ENCODE results near the gene SPTBN1.

Gene SPTBN1

DNA sequence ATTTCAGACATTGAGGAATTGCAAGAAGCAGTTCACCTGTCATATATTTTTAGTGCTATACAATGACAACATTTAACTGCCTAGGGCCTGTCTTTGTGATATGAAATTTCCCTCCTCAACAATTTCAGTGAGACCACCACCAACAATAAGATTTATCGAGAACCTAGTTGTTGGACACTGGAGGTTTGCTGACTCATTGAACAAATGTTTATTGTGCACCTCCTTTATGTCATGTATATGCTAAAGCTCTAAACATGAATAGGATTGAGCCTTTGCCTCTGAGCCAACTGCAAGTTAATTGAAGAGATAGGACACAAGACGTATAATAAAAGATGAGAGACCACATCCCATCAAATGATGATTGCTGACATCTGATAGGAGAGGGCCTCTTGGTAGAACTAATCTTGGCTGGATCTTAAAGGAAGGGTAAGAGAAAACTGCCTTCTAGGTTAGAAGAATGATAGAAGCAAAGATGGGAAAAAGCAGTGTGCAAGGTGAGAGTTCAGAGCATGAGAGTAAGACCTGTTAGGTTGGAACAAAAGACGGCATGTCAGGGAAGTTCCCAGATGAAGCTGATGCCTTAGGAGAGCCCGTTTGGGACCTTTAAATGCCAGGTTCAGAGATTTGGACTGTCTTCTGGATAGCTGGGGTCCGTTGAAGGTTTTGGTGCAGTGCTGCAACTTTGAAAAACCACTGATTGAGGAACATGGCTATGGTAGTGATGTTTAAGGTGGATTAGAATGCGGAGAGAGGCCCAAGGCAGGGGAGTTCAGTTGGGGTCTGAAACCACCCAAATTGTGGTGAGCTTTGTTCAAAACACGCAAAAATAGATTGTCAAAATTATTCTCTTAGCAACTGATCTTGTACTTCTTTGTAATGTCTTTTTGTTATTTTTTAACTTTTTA is 134.3 kb downstream of the SPTBN1 start:
- H3K36me3 ChIP-seq (ENCODE audit: control insufficient read depth, insufficient read depth, low read length): peaks cover 26% of the 10 kb centered on the region
- WGBS, 2 experiments (ENCODE audit: insufficient coverage in 2 of 2): 94 to 98% methylated on average over 4 of the region's 7 CpGs
- no peak overlapping the region for H3K4me3 ChIP-seq (ENCODE audit: extremely low read depth, insufficient read depth, low read length, poor library complexity, severe bottlenecking)
- peak overlapping the region; percentile 87 for H3K27ac ChIP-seq (ENCODE audit: low read depth, low read length, severe bottlenecking)
- no peaks in the 10 kb centered on the region for H3K9me3 ChIP-seq (ENCODE audit: control insufficient read depth, low read length)
- H3K4me1 ChIP-seq (ENCODE audit: control insufficient read depth, insufficient read depth, low read length, poor library complexity, severe bottlenecking): peaks cover 39% of the 10 kb centered on the region

DNA sequence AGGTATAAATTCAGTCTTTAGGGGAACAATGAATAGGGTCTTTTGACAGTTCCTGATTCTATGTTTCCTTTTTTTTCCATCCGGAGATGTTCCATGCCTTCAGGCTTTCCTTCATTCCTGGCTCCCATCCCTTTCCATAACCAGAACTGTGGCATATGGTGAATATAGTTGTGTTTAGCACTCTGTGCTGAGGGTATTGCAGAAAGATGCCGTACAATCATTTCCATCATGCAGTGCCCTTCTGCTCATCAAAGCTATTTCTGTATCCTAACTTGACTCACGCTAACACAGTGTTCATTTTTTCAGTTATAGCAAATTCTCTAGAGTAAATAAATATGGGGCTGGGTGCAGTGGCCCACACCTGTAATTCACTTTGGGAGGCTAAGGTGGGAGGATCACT is 135.4 kb downstream of the SPTBN1 start:
- no CpG with 5 or more reads among the region's 3 CpGs for WGBS, 2 experiments (ENCODE audit: insufficient coverage in 2 of 2)
- no peak overlapping the region for H3K4me3 ChIP-seq (ENCODE audit: extremely low read depth, insufficient read depth, low read length, poor library complexity, severe bottlenecking)
- H3K36me3 ChIP-seq (ENCODE audit: control insufficient read depth, insufficient read depth, low read length): peaks cover 33% of the 10 kb centered on the region
- H3K4me1 ChIP-seq (ENCODE audit: control insufficient read depth, insufficient read depth, low read length, poor library complexity, severe bottlenecking): peaks cover 36% of the 10 kb centered on the region
- no peak overlapping the region for H3K27ac ChIP-seq (ENCODE audit: low read depth, low read length, severe bottlenecking)
- no peaks in the 10 kb centered on the region for H3K9me3 ChIP-seq (ENCODE audit: control insufficient read depth, low read length)

DNA sequence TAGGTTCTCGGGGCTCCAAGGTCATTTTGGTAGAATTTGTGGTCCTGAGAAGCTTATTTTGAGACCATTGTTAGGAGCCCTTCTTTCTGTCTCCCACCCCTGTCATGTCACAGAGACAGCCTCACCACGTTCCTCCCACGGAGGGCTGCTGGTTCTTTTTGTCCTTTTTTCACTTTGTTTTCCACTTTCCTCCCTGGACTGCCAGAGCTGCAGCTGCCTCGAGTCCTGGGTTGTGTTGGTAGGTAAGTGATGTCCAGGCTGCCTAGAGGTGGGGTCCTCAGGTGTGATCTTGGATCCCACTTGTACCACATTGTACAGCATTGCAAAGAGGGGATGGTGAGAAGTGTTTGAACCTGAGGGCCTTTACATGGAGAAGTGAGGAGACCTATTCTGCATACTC is 137.1 kb downstream of the SPTBN1 start:
- Histone ChIP-seq H3K36me3 (ENCODE audit: control insufficient read depth, insufficient read depth, low read length) (peaks cover 42% of the 10 kb centered on the region), H3K27ac (ENCODE audit: low read depth, low read length, severe bottlenecking) (no peak overlapping the region), H3K9me3 (ENCODE audit: control insufficient read depth, low read length) (no peaks in the 10 kb centered on the region), H3K4me1 (ENCODE audit: control insufficient read depth, insufficient read depth, low read length, poor library complexity, severe bottlenecking) (peaks cover 25% of the 10 kb centered on the region), H3K4me3 (ENCODE audit: extremely low read depth, insufficient read depth, low read length, poor library complexity, severe bottlenecking) (no peak overlapping the region)
- 90 to 100% methylated on average over 1 to 3 of the region's 4 CpGs for WGBS, 2 experiments (ENCODE audit: insufficient coverage in 2 of 2)

DNA sequence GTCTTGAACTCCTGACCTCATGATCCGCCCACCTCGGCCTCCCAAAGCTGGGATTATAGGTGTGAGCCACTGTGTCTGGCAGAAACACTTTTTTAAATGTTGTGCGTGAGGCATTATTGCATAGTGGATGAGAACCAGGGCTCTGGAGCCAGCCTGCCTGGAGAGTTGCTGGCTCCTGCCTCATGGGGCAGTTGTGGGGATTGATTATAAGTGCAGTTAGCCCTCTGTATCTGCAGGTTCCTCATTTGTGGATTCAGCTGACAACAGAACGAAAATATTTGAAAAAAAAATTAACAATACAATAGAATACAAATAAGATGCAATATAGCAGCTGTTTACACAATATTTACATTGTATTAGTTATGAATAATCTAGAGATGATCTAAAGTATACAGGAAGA is 137.9 kb downstream of the SPTBN1 start:
- no peaks in the 10 kb centered on the region for H3K9me3 ChIP-seq (ENCODE audit: control insufficient read depth, low read length)
- H3K27ac ChIP-seq (ENCODE audit: low read depth, low read length, severe bottlenecking): no peak overlapping the region
- no peak overlapping the region for H3K4me3 ChIP-seq (ENCODE audit: extremely low read depth, insufficient read depth, low read length, poor library complexity, severe bottlenecking)
- H3K36me3 ChIP-seq (ENCODE audit: control insufficient read depth, insufficient read depth, low read length): peaks cover 50% of the 10 kb centered on the region
- 100% methylated on average over 3 of the region's 4 CpGs for WGBS, 2 experiments (ENCODE audit: insufficient coverage in 2 of 2)
- H3K4me1 ChIP-seq (ENCODE audit: control insufficient read depth, insufficient read depth, low read length, poor library complexity, severe bottlenecking): peaks cover 18% of the 10 kb centered on the region

DNA sequence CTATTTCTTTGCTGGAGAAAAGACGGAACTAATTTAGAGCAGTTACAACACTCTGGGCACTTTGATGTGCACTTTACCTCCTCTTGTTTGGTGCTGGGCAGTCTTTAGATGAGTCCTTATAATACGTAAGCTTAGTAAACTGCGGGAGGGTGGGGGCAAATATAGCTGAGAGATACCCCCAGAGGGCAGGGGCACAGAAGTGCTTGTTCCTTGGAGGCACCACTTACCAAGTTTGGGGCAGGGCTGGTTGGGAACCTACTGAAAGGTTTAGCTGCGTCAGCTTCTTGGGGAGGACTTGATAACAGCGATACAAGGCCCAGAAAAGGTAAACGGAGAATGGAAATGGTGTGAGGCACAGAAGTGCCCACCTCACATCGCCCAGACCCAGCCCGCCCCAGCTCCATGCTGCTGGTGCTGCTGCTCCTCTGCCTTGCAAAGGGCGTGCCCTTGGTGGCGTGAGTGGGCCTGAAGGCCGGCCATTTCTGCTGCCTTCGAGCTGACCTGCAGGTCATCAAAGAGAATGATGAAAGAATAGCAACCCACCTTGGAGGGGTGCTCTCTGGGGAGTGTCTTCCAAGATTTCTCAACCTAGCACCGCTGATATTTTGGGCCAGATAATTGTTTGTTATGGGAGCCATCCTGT is 139.2 kb downstream of the SPTBN1 start:
- Histone ChIP-seq H3K4me1 (ENCODE audit: control insufficient read depth, insufficient read depth, low read length, poor library complexity, severe bottlenecking) (peaks cover 8% of the 10 kb centered on the region), H3K4me3 (ENCODE audit: extremely low read depth, insufficient read depth, low read length, poor library complexity, severe bottlenecking) (no peak overlapping the region), H3K36me3 (ENCODE audit: control insufficient read depth, insufficient read depth, low read length) (peaks cover 62% of the 10 kb centered on the region), H3K27ac (ENCODE audit: low read depth, low read length, severe bottlenecking) (no peak overlapping the region), H3K9me3 (ENCODE audit: control insufficient read depth, low read length) (no peaks in the 10 kb centered on the region)
- WGBS, 2 experiments (ENCODE audit: insufficient coverage in 2 of 2): 92 to 97% methylated on average over 8 of the region's 13 CpGs

DNA sequence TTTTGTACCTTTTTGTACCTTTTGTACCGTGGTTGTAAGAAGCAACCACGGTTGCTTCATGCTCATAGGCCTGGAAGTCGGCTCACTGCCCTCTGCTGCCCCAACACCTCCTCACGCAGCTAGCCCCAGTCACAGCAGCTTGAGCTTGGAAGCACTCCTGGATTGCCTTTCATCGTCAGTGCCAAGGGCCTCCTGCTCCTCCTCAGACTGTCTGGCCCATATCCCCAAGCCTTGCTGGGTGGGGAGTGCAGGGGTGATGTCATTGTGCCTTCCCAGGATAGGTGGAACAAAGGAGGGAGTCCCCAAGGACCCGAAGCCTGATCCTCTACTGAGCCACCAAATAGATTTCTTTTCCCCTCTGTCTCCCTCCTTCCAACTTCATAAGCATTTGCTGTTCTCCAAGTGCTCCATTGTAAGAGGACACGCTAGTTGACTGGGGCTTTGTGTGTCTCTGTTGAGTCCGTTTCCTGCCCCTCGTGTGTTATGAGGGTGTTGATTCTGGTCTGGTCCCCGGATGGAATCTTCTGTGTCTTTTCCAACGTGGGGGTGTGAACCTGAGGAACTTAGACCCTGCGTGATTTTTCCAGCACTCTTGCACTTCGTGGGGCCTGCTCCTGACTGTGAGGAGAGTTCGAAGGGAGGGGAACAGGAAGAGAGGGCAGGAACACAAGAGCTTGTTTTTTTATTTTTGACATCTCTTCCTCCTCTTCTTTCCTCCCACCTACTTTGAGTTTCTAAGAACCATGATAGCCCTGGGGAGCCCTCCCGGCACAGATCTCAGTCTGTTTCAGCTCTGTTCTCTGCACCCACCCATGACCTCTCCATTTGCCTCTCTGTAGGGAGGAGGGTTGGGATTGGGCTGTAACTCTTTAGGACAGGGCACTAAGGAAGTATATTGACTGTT is 140.1 kb downstream of the SPTBN1 start:
- Histone ChIP-seq H3K27ac (ENCODE audit: low read depth, low read length, severe bottlenecking) (peak overlapping the region; percentile 6), H3K4me3 (ENCODE audit: extremely low read depth, insufficient read depth, low read length, poor library complexity, severe bottlenecking) (no peak overlapping the region), H3K9me3 (ENCODE audit: control insufficient read depth, low read length) (no peaks in the 10 kb centered on the region), H3K36me3 (ENCODE audit: control insufficient read depth, insufficient read depth, low read length) (peaks cover 71% of the 10 kb centered on the region), H3K4me1 (ENCODE audit: control insufficient read depth, insufficient read depth, low read length, poor library complexity, severe bottlenecking) (peaks cover 8% of the 10 kb centered on the region)
- 87 to 90% methylated on average over 8 to 10 of the region's 15 CpGs for WGBS, 2 experiments (ENCODE audit: insufficient coverage in 2 of 2)

DNA sequence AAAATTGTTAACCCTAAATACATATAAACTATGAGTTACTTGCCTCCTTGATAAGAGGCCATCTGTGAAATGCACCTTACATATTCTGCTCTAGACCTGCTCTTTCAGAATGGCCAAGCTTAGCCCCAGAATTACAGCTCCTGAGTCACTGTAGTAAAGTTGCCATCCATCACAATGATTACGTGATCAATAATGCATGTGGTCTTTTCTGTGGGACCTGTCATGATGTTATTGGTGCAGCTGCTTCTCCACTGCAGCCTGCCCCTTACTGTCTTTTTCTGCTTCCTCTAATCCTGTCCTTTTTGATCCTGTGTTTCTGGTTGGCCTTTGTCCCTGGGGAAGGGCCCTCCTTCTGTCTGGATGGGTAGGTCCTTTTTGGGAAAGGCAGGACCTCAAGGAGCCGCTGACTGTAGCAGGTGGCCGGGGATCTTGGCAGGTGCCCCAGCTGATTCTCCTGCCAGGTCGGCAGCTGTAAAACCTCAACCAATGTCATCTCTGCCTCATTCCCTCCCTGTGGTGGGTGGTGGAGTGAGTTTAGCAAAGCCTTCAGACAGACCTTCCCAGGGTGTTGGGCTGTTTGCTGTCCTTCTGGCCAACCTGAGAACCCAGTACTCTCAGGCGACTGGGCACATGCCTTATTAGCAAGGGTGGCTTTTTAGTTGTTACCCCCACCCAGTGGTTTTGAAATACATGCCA is 141.2 kb downstream of the SPTBN1 start:
- Histone ChIP-seq H3K36me3 (ENCODE audit: control insufficient read depth, insufficient read depth, low read length) (peaks cover 74% of the 10 kb centered on the region), H3K4me3 (ENCODE audit: extremely low read depth, insufficient read depth, low read length, poor library complexity, severe bottlenecking) (no peak overlapping the region), H3K4me1 (ENCODE audit: control insufficient read depth, insufficient read depth, low read length, poor library complexity, severe bottlenecking) (peaks cover 14% of the 10 kb centered on the region), H3K27ac (ENCODE audit: low read depth, low read length, severe bottlenecking) (no peak overlapping the region), H3K9me3 (ENCODE audit: control insufficient read depth, low read length) (no peaks in the 10 kb centered on the region)
- 87 to 95% methylated on average over 3 of the region's 5 CpGs for WGBS, 2 experiments (ENCODE audit: insufficient coverage in 2 of 2)

DNA sequence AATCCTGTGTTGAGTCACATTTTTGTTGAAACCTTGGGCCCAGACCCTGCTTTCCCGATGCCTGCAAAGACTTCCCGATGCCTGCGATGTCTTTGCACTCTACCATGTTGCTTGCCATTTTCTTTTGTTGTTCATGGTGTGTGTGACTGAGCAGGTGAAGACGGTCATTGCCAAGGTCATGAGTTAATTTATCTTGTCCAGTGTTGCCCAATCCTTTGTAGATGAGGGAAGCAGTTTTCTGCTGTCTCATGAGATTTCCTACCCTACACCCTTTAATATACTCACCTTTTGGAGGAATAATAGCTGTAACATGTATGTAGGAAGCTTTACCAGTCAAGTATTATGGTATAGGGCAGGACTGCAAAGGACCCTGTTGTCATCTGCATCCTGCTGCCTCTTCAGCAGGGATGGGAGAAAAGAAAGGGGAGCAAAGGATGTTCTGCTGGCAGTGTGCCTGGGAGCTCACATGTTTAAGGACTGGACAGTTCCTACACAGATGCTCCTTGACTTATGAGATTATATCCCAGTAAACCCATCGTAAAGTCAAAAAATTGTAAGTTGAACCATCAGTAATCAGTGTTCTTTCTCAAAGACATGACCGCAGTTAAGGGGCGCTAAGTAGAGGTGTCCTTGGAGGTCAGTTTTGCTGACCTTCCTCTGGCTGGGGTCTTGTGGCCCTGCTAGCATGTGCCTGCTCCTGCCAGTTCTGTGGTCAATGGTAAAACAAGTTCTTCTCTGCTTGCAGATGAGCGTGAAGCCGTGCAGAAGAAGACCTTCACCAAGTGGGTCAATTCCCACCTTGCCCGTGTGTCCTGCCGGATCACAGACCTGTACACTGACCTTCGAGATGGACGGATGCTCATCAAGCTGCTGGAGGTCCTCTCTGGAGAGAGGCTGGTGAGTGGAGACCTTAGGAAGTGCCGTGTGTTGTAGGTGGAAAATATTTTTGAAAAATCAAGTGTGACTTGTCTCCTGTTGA is 142.5 kb downstream of the SPTBN1 start:
- H3K9me3 ChIP-seq (ENCODE audit: control insufficient read depth, low read length): no peaks in the 10 kb centered on the region
- peaks cover 64% of the 10 kb centered on the region for H3K36me3 ChIP-seq (ENCODE audit: control insufficient read depth, insufficient read depth, low read length)
- no peak overlapping the region for H3K27ac ChIP-seq (ENCODE audit: low read depth, low read length, severe bottlenecking)
- peaks cover 19% of the 10 kb centered on the region for H3K4me1 ChIP-seq (ENCODE audit: control insufficient read depth, insufficient read depth, low read length, poor library complexity, severe bottlenecking)
- no peak overlapping the region for H3K4me3 ChIP-seq (ENCODE audit: extremely low read depth, insufficient read depth, low read length, poor library complexity, severe bottlenecking)
- 93 to 98% methylated on average over 11 to 12 of the region's 14 CpGs for WGBS, 2 experiments (ENCODE audit: insufficient coverage in 2 of 2)

DNA sequence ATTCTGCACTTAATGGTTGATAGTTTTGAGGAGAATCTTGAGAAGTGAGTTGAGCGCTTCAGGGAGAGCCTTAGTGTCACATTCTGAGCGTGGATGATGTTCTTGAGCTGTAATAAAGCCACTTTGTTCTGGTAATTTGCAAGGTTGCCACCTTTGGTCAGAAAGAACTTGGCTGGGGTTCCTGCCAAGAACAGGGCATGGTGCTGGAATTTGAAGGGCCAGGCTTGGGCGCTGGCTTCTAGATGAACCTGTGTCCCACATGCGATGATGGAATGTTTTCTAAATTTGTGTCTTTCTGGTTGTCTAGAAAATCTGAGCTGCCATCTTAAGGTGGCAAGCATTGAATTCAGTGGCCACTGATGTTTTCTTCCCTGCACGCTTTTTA is 143.2 kb downstream of the SPTBN1 start:
- no peaks in the 10 kb centered on the region for H3K9me3 ChIP-seq (ENCODE audit: control insufficient read depth, low read length)
- no peak overlapping the region for H3K27ac ChIP-seq (ENCODE audit: low read depth, low read length, severe bottlenecking)
- H3K4me1 ChIP-seq (ENCODE audit: control insufficient read depth, insufficient read depth, low read length, poor library complexity, severe bottlenecking): peaks cover 24% of the 10 kb centered on the region
- no peak overlapping the region for H3K4me3 ChIP-seq (ENCODE audit: extremely low read depth, insufficient read depth, low read length, poor library complexity, severe bottlenecking)
- peaks cover 60% of the 10 kb centered on the region for H3K36me3 ChIP-seq (ENCODE audit: control insufficient read depth, insufficient read depth, low read length)
- 97 to 100% methylated on average over 4 of the region's 5 CpGs for WGBS, 2 experiments (ENCODE audit: insufficient coverage in 2 of 2)
